Frontal cortex (tissue), 4 donors: ENCODE data around the gene ZNF438. TPM values are rescaled to one million over a fixed set of nuclear protein-coding genes. Genes with fewer than 3 reads are reported as not detected.
A peak's percentile ranks its signal among the peaks of the same experiment; 100 is the strongest.
"Not testable (repeated sequence)": the region's sequence is repeated elsewhere in the genome, so short reads cannot be mapped to it uniquely, and the experiment has no call there.

Experiments
- DNase-seq, 2 donors: peaks; one replicate each; pipeline ENCODE4 v3.0.0; 2012; ENCODE audit warnings: low spot score in 2 of 2
- FAIRE-seq: peaks from 2 replicates; lab custom pipeline; 2012; peaks lifted over from hg19 to GRCh38; lab: Jason Lieb, UNC
- total RNA-seq: library from RNA; depleted of rRNA; stranded (reverse); fragments of >200 nt; gene quantifications from one replicate; pipeline ENCODE4 v1.2.3, GENCODE V29; 2014
- donor health status: control.
- donor health status: control.
- donor health status: control.

The ZNF438 gene
- total RNA-seq, 1 donor from 2014 or later: 2.9 TPM

- FAIRE-seq: no peak
- DNase-seq: no peak
Measured at GRCh38 chr10:30992681-30993080, 39.0 kb downstream of the ZNF438 start.

- no peak for DNase-seq
- FAIRE-seq: no peak
Measured at GRCh38 chr10:30991647-30992011, 40.0 kb downstream of the ZNF438 start.

- FAIRE-seq (no peak), DNase-seq (no peak)
Measured at GRCh38 chr10:30990971-30991646, 40.6 kb downstream of the ZNF438 start.

- FAIRE-seq (no peak), DNase-seq (no peak)
Measured at GRCh38 chr10:30990351-30990750, 41.3 kb downstream of the ZNF438 start.

GRCh38 chr10:30988831-30989435 is 42.7 kb downstream of the ZNF438 start:
- no peak for DNase-seq
- FAIRE-seq: no peak

DNA sequence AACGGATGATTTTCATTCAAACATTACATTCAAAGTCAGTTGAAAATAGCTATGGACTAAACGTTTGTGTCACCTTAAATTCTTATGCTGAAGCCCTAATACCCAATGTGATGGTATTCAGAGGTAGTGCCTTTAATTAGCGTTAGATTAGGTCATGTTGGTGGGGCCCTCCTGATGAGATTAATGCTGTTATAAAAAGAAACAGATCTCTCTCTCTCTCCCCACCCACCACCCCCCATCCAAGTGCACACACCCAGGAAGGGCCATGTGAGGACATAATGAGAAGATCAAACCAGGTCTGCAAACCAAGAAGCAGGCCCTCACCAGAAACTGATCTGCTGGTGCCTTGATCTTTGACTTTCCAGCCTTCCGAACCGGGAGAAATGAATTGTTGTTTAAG is 44.2 kb downstream of the ZNF438 start:
- FAIRE-seq: no peak
- DNase-seq: no peak

GRCh38 chr10:30986053-30986555 is 45.6 kb downstream of the ZNF438 start:
- no peak for FAIRE-seq
- no peak for DNase-seq

GRCh38 chr10:30985512-30985911 is 46.2 kb downstream of the ZNF438 start:
- no peak for FAIRE-seq

GRCh38 chr10:30984563-30985328 is 46.9 kb downstream of the ZNF438 start:
- no peak for FAIRE-seq
- no peak for DNase-seq

More at GRCh38 chr10:30985512-30985911, 46.2 kb downstream of the ZNF438 start:
- DNase-seq: no peak

DNA sequence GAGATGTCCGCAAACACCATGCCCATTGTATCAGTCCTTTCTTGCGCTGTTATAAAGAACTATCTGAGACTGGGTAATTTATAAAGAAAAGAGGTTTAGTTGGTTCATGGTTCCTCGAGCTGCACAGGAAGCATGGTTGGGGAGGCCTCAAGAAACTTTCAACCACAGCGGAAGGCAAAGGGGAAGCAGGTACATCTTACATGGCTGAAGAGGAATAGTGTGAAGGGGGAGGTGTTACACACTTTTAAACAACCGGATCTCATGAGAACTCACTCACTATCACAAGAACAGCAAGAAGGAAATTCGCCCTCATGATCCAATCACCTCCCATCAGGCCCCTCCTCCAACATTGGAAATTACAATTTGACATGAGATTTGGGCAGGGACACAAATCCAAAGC is 48.5 kb downstream of the ZNF438 start:
- FAIRE-seq, DNase-seq: not testable (repeated sequence)

DNA sequence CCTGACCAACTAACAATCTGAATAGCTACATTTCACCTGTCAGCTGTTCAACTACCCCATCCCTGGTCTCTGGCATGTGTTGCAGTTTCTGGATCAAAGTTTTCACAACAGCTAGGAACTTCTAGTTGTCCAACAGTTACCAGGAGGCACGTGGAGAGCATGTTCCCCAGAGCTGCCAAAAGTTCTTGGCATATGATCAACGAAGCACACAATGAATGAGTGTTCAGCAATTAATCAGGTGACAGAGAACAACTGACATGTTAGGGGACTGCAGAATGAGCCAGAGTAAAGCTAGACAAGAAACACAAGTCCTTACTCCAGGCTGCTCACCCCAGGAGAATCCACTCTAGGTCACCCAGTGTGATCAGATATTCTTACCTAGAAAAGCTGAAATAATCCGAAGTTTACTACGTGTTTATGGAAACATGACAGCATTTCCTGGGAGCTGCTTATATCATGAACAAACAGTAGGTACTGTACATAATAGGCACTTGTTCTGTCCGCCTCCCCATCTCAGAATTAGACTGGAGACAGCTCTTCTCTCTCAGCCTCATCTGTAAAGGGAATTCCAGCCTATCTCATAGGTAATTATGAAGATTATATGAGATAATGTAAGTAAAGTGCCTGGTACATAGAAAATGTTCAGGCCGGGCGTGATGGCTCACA is 50.6 kb downstream of the ZNF438 start:
- no peak for FAIRE-seq

GRCh38 chr10:30979956-30980355 is 51.7 kb downstream of the ZNF438 start:
- DNase-seq: no peak
- FAIRE-seq: no peak

More for the DNA sequence above, 50.6 kb downstream of the ZNF438 start:
- peak; percentile 6 to 25 for DNase-seq

GRCh38 chr10:30978843-30979242 is 52.8 kb downstream of the ZNF438 start:
- no peak for FAIRE-seq

GRCh38 chr10:30977385-30977784 is 54.3 kb downstream of the ZNF438 start:
- no peak for DNase-seq
- no peak for FAIRE-seq

More at GRCh38 chr10:30978843-30979242, 52.8 kb downstream of the ZNF438 start:
- no peak for DNase-seq

DNA sequence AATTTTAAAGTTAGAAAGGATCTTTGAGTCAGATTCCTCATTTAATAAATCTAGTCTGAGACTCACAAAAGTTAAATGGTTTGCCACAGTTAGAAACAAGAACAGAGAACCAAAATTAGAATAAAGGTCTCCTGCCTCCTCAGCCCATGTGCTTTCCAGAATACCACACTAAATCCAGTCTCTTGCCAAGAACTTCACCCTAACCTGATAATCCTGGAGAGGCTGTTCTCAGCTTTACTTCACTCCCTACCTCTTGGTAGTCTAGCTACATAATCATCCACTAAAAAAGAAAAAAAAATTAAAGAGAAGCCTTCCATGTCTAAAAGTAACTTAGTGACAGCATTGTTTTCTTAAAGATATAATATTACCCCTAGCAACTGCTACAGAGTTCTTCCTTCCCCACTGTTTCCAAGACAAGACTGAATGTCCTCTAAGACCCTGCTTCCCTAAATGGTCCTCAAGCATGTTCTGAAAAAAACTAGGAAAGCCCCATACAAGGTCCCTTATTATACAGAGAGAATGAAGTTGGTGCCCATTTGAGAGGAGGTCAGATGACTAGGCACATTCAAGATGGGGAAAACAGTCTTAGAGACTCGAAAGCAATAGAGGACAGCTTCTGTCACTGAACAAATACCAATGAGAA is 56.8 kb downstream of the ZNF438 start:
- DNase-seq (no peak), FAIRE-seq (no peak)

DNA sequence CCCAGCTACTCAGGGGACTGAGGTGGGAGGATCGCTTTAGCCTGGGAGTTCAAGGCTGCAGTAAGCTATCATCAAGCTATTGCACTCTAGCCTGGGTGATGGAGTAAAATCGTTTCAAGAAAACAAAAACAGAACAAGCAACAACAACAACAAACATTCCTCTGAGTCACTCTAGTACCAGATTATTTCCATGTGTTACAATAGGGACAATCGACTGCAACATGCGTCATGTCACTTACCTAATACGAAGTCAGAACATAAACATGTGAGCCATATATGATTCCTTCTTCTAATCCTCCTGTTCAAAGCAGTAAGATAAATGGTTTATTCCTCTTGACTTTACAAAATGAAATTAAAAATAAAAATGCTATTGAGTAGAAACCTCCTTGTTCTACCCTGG is 57.3 kb downstream of the ZNF438 start:
- no peak for FAIRE-seq
- DNase-seq: no peak

GRCh38 chr10:30973737-30974136 is 57.9 kb downstream of the ZNF438 start:
- no peak for FAIRE-seq
- no peak for DNase-seq

DNA sequence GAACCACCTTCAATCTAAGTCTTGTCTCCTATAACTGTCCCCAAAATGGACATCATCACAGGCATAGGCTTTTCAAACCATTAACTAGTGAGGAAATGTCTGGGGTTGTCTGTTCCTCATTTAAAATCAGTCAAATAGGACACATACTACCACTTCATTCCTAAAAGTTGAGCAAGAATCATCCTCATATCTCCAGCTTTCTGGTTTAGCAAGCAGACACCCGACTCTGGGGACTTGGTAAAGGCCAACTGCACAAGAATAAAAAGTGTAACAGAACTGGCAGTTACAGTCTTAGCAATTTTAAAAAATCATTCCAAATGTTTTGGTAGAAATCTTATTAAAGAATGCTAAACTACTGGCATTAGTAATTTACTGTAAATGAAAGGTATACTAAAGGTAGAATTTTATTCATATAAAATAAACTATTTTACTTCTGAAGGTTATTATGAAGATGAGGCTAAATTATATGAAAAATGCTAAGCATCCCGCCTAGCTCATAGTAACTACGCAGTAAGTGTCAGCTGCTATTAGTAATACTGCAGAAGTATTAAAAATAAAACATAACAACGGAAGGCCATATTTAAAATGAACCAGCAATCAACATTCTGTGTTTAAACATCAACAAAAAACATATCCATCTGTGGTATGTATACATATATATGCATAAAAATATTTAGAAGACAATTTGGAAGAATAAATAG is 60.8 kb downstream of the ZNF438 start:
- DNase-seq (no peak), FAIRE-seq (no peak)

DNA sequence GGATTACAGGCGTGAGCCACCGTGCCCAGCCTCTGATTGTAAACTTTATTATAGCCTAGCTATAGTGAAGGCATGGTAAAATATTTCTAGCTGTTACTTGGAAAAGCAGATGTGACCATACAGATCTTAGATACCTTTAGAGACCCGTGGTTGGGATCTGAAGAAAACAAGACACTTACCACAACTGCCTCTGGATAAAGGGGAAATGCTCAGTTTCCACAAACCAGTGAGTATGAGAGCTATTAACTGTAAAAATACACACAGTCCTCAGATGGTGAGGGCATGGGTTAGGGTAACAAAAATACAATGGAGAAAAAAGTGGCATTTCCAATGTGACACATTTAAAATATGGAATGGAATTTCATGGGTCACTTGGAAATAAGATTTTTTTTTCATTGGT is 63.0 kb downstream of the ZNF438 start:
- no peak for FAIRE-seq
- DNase-seq: no peak
